Fibroblast of lung (primary cell): Measurements from ENCODE around the gene ELFN1.

ENCODE experiments used
- CTCF ChIP-seq, 2 donors: IDR thresholded peaks in 1 of 2; conservative IDR thresholded peaks in 1 of 2; 1 replicate in 1 of 2; 2 replicates in 1 of 2; pipeline ENCODE4 v1.5.1; 2011 to 2012; ENCODE audit warnings: low read length in 2 of 2, control low read depth in 1 of 2, inconsistent platforms in 1 of 2, low read depth in 1 of 2, mild to moderate bottlenecking in 1 of 2
- EZH2 ChIP-seq: IDR thresholded peaks from 2 replicates; pipeline ENCODE4 v1.5.1; 2012; ENCODE audit warnings: low read length, control low read depth, mild to moderate bottlenecking; ENCODE audit errors: missing control alignments

- TF ChIP-seq CTCF (conservative IDR thresholded peaks at IDR 0.05 in 1 of 2, IDR thresholded peaks at IDR 0.05 in 1 of 2; ENCODE audit: low read depth in 1 of 2, low read length in 2 of 2) = no peak
- TF ChIP-seq EZH2 = no peak
Observed at GRCh38 chr7:1663223-1663622, 6.9 kb upstream of the ELFN1 start.
